IPS-15b (cell line): ENCODE results near the gene GSK3B.
"Not testable (repeated sequence)": the region's sequence is repeated elsewhere in the genome, so short reads cannot be mapped to it uniquely, and the experiment has no call there.

ENCODE experiments used
- H3K27me3 ChIP-seq: one replicate; pipeline ENCODE4 v1.6.1; 2013; ENCODE audit warnings: low read length; ENCODE audit not compliant: control insufficient read depth, insufficient read depth
- H3K36me3 ChIP-seq: one replicate; pipeline ENCODE4 v1.6.1; 2013; ENCODE audit warnings: low read length; ENCODE audit not compliant: control insufficient read depth, insufficient read depth
- H3K4me1 ChIP-seq: one replicate; pipeline ENCODE4 v1.6.1; 2013; ENCODE audit warnings: mild to moderate bottlenecking, low read length; ENCODE audit not compliant: control insufficient read depth, insufficient read depth
- H3K4me3 ChIP-seq: one replicate; pipeline ENCODE4 v1.5.1; 2013; ENCODE audit warnings: low read depth, low read length
- H3K9ac ChIP-seq: one replicate; pipeline ENCODE4 v1.6.1; 2013; ENCODE audit warnings: low read depth, mild to moderate bottlenecking, low read length
- H3K9me3 ChIP-seq: one replicate; pipeline ENCODE4 v1.6.1; 2013; ENCODE audit warnings: mild to moderate bottlenecking, low read length; ENCODE audit not compliant: control insufficient read depth, insufficient read depth

Gene GSK3B

GRCh38 chr3:120070263-120070981 lies 23.8 kb downstream of the GSK3B start:
- H3K4me1 ChIP-seq = peaks cover 12% of the 10 kb centered on the region

GRCh38 chr3:120067083-120067482 lies 27.2 kb downstream of the GSK3B start:
- no peaks in the 10 kb centered on the region for H3K9me3 ChIP-seq
- no peaks in the 10 kb centered on the region for H3K36me3 ChIP-seq
- H3K27me3 ChIP-seq = no peaks in the 10 kb centered on the region
- peaks cover 12% of the 10 kb centered on the region for H3K4me1 ChIP-seq
- no peak overlapping the region for H3K9ac ChIP-seq
- H3K4me3 ChIP-seq = no peak overlapping the region

More at GRCh38 chr3:120070263-120070981, 23.8 kb downstream of the GSK3B start:
- H3K9ac ChIP-seq = no peak overlapping the region
- no peaks in the 10 kb centered on the region for H3K36me3 ChIP-seq
- no peaks in the 10 kb centered on the region for H3K27me3 ChIP-seq
- H3K4me3 ChIP-seq = no peak overlapping the region
- no peaks in the 10 kb centered on the region for H3K9me3 ChIP-seq

GRCh38 chr3:120066634-120067033 lies 27.6 kb downstream of the GSK3B start:
- H3K4me3 ChIP-seq = no peak overlapping the region
- peaks cover 10% of the 10 kb centered on the region for H3K4me1 ChIP-seq
- H3K9ac ChIP-seq = no peak overlapping the region
- H3K9me3 ChIP-seq = no peaks in the 10 kb centered on the region
- H3K27me3 ChIP-seq = no peaks in the 10 kb centered on the region
- no peaks in the 10 kb centered on the region for H3K36me3 ChIP-seq

GRCh38 chr3:120064641-120065040 lies 29.6 kb downstream of the GSK3B start:
- H3K9ac ChIP-seq = no peak overlapping the region
- no peaks in the 10 kb centered on the region for H3K27me3 ChIP-seq
- no peaks in the 10 kb centered on the region for H3K36me3 ChIP-seq
- H3K9me3 ChIP-seq = no peaks in the 10 kb centered on the region
- no peak overlapping the region for H3K4me3 ChIP-seq
- peaks cover 8% of the 10 kb centered on the region for H3K4me1 ChIP-seq

- Histone ChIP-seq H3K4me3 (no peak overlapping the region), H3K4me1 (peaks cover 4% of the 10 kb centered on the region), H3K9me3 (no peaks in the 10 kb centered on the region), H3K36me3 (no peaks in the 10 kb centered on the region), H3K27me3 (no peaks in the 10 kb centered on the region), H3K9ac (no peak overlapping the region)
Observed at GRCh38 chr3:120062474-120062873, 31.8 kb downstream of the GSK3B start.

GRCh38 chr3:120059081-120059864 lies 35.0 kb downstream of the GSK3B start:
- no peaks in the 10 kb centered on the region for H3K36me3 ChIP-seq
- no peak overlapping the region for H3K9ac ChIP-seq
- no peak overlapping the region for H3K4me3 ChIP-seq
- no peaks in the 10 kb centered on the region for H3K4me1 ChIP-seq
- no peaks in the 10 kb centered on the region for H3K9me3 ChIP-seq
- no peaks in the 10 kb centered on the region for H3K27me3 ChIP-seq

- H3K4me3 ChIP-seq = no peak overlapping the region
Observed at GRCh38 chr3:120057626-120058025, 36.6 kb downstream of the GSK3B start.

GRCh38 chr3:120057029-120057428 lies 37.2 kb downstream of the GSK3B start:
- no peaks in the 10 kb centered on the region for H3K9me3 ChIP-seq
- H3K4me3 ChIP-seq = no peak overlapping the region
- H3K4me1 ChIP-seq = no peaks in the 10 kb centered on the region
- H3K9ac ChIP-seq = no peak overlapping the region
- no peaks in the 10 kb centered on the region for H3K27me3 ChIP-seq
- no peaks in the 10 kb centered on the region for H3K36me3 ChIP-seq

More at GRCh38 chr3:120057626-120058025, 36.6 kb downstream of the GSK3B start:
- Histone ChIP-seq H3K27me3 (no peaks in the 10 kb centered on the region), H3K9me3 (no peaks in the 10 kb centered on the region), H3K9ac (no peak overlapping the region), H3K36me3 (no peaks in the 10 kb centered on the region), H3K4me1 (no peaks in the 10 kb centered on the region)

- H3K36me3 ChIP-seq, H3K27me3 ChIP-seq, H3K4me3 ChIP-seq, H3K4me1 ChIP-seq, H3K9me3 ChIP-seq, H3K9ac ChIP-seq: not testable (repeated sequence)
Observed at GRCh38 chr3:120053647-120054046, 40.6 kb downstream of the GSK3B start.

GRCh38 chr3:120052677-120053076 lies 41.6 kb downstream of the GSK3B start:
- Histone ChIP-seq H3K9me3 (no peaks in the 10 kb centered on the region), H3K9ac (no peak overlapping the region), H3K4me3 (no peak overlapping the region)

GRCh38 chr3:120052225-120052624 lies 42.0 kb downstream of the GSK3B start:
- Histone ChIP-seq H3K27me3 (no peaks in the 10 kb centered on the region), H3K9me3 (no peaks in the 10 kb centered on the region), H3K4me3 (no peak overlapping the region), H3K4me1 (no peaks in the 10 kb centered on the region), H3K9ac (no peak overlapping the region), H3K36me3 (no peaks in the 10 kb centered on the region)

More at GRCh38 chr3:120052677-120053076, 41.6 kb downstream of the GSK3B start:
- Histone ChIP-seq H3K4me1 (no peaks in the 10 kb centered on the region), H3K27me3 (no peaks in the 10 kb centered on the region), H3K36me3 (no peaks in the 10 kb centered on the region)

- not testable (repeated sequence) for H3K9me3 ChIP-seq, H3K4me3 ChIP-seq, H3K4me1 ChIP-seq, H3K36me3 ChIP-seq, H3K27me3 ChIP-seq, H3K9ac ChIP-seq
Observed at GRCh38 chr3:120051570-120051969, 42.7 kb downstream of the GSK3B start.
